Keratinocyte (primary cell): Measurements from ENCODE around the gene NEB.

ENCODE experiments used
- EZH2 ChIP-seq: IDR thresholded peaks from one replicate; pipeline ENCODE4 v1.6.1; 2012; ENCODE audit warnings: inconsistent platforms, mild to moderate bottlenecking, low read length, moderate library complexity
- TF ChIP-seq, protein P1 (sequence below), 3 experiments: IDR thresholded peaks in 1 of 3; conservative IDR thresholded peaks in 1 of 3; optimal IDR thresholded peaks in 1 of 3; 2 replicates in 2 of 3; 3 replicates in 1 of 3; pipeline versions ENCODE3 to v1.5.1; 2011; ENCODE audit warnings: low read length in 3 of 3, mild to moderate bottlenecking in 3 of 3, moderate library complexity in 2 of 3, control low read depth in 1 of 3, inconsistent platforms in 1 of 3; ENCODE audit not compliant: insufficient read depth in 2 of 3; ENCODE audit errors: extremely low read depth in 1 of 3

DNA sequence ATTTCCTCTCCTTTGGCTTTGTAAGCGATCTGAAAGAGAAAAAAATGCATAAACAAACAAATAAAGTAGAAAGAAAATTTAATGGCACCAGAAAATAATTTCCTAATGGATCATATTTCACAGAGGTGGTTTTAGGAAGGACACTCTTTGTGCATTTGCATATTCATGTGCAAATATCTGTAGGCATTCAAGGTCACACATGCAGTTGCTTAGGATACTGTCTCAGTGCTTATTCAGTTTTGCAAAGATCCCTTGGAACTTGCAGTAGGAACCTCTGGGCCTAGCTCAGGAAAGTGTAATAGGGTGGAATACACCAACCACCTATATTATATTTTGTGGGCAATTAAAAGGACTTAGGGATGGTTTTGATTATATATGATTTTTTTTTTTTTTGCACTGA, 54.3 kb downstream of the NEB start:
- TF ChIP-seq, protein P1, sequence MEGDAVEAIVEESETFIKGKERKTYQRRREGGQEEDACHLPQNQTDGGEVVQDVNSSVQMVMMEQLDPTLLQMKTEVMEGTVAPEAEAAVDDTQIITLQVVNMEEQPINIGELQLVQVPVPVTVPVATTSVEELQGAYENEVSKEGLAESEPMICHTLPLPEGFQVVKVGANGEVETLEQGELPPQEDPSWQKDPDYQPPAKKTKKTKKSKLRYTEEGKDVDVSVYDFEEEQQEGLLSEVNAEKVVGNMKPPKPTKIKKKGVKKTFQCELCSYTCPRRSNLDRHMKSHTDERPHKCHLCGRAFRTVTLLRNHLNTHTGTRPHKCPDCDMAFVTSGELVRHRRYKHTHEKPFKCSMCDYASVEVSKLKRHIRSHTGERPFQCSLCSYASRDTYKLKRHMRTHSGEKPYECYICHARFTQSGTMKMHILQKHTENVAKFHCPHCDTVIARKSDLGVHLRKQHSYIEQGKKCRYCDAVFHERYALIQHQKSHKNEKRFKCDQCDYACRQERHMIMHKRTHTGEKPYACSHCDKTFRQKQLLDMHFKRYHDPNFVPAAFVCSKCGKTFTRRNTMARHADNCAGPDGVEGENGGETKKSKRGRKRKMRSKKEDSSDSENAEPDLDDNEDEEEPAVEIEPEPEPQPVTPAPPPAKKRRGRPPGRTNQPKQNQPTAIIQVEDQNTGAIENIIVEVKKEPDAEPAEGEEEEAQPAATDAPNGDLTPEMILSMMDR (optimal IDR thresholded peaks at IDR 0.05 in 1 of 3, IDR thresholded peaks at IDR 0.05 in 1 of 3, conservative IDR thresholded peaks at IDR 0.05 in 1 of 3; ENCODE audit: extremely low read depth in 1 of 3, insufficient read depth in 2 of 3, low read length in 3 of 3) = no peak
- no peak for TF ChIP-seq EZH2
